Stimulated activated CD8-positive, alpha-beta memory T cell treated with anti-CD3 and anti-CD28 coated beads, Interleukin-4, amount 100 ng/mL, for 24 hours (primary cell): ENCODE results near the gene KIF7.

Source experiments
- DNase-seq: peaks from one replicate; pipeline ENCODE4 v3.0.0-alpha.2; 2020; ENCODE audit warnings: low read depth

KIF7 gene

GRCh38 chr15:89669309-89669865 lies 14.1 kb upstream of the KIF7 start:
- no peak for DNase-seq

GRCh38 chr15:89668171-89668570 lies 12.9 kb upstream of the KIF7 start:
- DNase-seq: no peak

GRCh38 chr15:89667706-89667960 lies 12.4 kb upstream of the KIF7 start:
- DNase-seq: no peak

- DNase-seq: no peak
Measured at GRCh38 chr15:89666858-89667705, 11.8 kb upstream of the KIF7 start.

GRCh38 chr15:89666184-89666857 lies 11.1 kb upstream of the KIF7 start:
- no peak for DNase-seq

- no peak for DNase-seq
Measured at GRCh38 chr15:89665449-89666181, 10.3 kb upstream of the KIF7 start.

GRCh38 chr15:89664441-89665350 lies 9.4 kb upstream of the KIF7 start:
- no peak for DNase-seq

GRCh38 chr15:89662893-89663626 lies 7.8 kb upstream of the KIF7 start:
- DNase-seq: no peak

- DNase-seq: no peak
Measured at GRCh38 chr15:89660556-89660955, 5.3 kb upstream of the KIF7 start.

- no peak for DNase-seq
Measured at GRCh38 chr15:89659295-89659694, 4.0 kb upstream of the KIF7 start.

GRCh38 chr15:89657686-89658200 lies 2.5 kb upstream of the KIF7 start:
- DNase-seq: no peak

- no peak for DNase-seq
Measured at GRCh38 chr15:89656116-89656815, 999 bp upstream of the KIF7 start.

GRCh38 chr15:89654301-89654761 lies 936 bp downstream of the KIF7 start:
- no peak for DNase-seq

GRCh38 chr15:89653578-89653977 lies 1.7 kb downstream of the KIF7 start:
- DNase-seq: no peak

GRCh38 chr15:89652666-89653065 lies 2.6 kb downstream of the KIF7 start:
- no peak for DNase-seq

GRCh38 chr15:89652131-89652530 lies 3.1 kb downstream of the KIF7 start:
- no peak for DNase-seq

GRCh38 chr15:89649716-89650115 lies 5.6 kb downstream of the KIF7 start:
- DNase-seq: no peak

- no peak for DNase-seq
Measured at GRCh38 chr15:89649013-89649625, 6.1 kb downstream of the KIF7 start.
